ENCODE data around the gene MAGIX. TPM values are rescaled to one million over a fixed set of nuclear protein-coding genes. Genes with fewer than 3 reads are reported as not detected.

MAGIX gene
- total RNA-seq, 2 donors from 2014 or later = 16.0 to 16.6 TPM

DNA sequence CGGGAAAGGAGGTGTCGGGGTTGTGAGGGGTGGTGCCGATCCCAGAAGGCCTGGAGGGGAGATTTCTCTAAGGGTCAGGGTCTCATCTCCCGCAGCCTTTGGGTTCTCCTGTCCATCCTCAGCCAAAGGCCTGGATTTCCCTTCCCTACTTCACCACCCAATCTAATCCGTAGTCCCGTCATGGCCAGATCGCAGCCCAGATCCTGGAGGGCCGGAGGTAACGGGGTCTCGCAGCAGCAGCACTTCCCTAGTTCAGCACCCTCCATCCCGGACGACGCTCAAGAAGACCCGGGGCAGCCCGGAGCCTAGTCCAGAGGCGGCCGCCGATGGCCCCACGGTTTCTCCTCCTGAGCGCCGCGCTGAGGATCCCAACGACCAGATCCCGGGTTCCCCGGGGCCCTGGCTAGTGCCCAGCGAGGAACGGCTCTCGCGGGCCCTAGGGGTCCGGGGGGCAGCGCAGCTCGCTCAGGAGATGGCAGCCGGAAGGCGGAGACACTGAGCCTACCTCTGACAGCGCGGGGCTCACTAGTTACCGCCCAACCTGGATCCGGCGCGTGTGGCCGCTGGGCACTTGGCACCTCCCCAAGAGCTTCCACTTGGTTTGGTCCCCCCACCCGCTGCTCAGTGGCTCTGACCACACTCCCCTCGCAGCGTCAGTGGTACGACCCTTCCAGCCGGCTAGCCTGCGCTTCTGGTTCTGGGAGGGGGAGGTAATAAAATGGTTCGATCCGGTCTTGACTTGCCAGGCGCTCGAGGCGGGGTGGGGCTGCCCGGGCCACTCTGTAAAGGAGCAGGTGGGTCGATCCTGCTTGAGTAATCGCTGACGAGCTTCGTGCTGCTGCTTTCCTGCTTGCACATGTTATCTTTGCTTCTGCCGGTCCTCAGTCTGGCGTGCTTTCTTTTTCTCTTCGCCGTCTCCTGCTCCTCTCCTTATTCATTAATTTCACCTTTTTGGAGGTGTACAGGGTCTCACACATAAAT, 3.6 kb downstream of the MAGIX start:
- intact Hi-C loops (cut with DNase I) = no loop called here

DNA sequence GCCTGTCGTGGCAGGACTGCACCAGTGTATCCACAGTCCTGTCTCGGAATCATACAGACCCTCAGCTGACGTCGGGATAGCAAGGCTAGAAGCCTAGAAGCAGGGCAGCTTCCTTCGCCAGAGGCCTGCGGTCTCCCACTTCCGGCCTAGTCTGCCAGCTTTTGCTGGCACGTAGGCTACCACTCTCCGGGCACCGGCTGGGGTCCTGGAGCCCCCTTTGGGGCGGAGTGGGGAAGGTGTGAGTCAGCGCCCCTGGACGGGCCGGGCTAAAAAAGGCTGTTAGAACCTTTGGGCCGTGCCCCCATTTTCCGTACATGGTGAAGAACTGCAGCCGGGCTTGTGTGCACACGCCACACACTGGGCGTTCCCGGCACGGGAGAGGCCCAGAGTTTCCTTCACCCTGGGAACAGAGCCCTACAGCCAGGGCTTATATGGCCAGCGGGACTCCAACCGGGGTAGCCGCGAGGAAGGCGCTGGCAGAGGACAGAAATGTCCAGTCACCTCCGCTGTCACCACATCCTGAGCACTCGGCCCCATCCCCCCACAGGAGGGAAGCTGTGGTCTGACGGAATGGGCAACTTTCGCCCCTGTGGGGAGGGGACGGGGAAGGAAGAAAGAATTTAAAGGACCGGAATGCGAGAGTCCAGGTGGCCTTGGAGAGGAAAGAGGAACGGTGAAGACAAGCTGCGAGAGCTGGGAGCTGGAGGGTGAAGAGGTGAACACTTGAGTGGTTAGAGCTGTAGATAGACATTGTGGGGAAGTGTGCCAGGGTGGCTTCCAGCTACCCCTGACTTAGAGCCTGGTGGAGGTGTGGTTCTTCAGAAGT, 4.6 kb downstream of the MAGIX start:
- peak overlapping the region; percentile 19 to 21 for H3K4me3 ChIP-seq
- no peaks in the 10 kb centered on the region for H3K27me3 ChIP-seq (replicated peaks; ENCODE audit: insufficient read depth)
- no peaks in the 10 kb centered on the region for H3K36me3 ChIP-seq
- intact Hi-C loops (cut with DNase I) = no loop called here
- H3K27ac ChIP-seq = peak overlapping the region; percentile 87 to 93
- no peaks in the 10 kb centered on the region for H3K9me3 ChIP-seq
- H3K4me1 ChIP-seq (replicated peaks) = no peaks in the 10 kb centered on the region
- peak; percentile 70 for DNase-seq (ENCODE audit: low spot score)
- TF ChIP-seq POLR2AphosphoS5 (IDR thresholded peaks at IDR 0.05) = peak; percentile 72
- TF ChIP-seq, protein P1, sequence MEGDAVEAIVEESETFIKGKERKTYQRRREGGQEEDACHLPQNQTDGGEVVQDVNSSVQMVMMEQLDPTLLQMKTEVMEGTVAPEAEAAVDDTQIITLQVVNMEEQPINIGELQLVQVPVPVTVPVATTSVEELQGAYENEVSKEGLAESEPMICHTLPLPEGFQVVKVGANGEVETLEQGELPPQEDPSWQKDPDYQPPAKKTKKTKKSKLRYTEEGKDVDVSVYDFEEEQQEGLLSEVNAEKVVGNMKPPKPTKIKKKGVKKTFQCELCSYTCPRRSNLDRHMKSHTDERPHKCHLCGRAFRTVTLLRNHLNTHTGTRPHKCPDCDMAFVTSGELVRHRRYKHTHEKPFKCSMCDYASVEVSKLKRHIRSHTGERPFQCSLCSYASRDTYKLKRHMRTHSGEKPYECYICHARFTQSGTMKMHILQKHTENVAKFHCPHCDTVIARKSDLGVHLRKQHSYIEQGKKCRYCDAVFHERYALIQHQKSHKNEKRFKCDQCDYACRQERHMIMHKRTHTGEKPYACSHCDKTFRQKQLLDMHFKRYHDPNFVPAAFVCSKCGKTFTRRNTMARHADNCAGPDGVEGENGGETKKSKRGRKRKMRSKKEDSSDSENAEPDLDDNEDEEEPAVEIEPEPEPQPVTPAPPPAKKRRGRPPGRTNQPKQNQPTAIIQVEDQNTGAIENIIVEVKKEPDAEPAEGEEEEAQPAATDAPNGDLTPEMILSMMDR (IDR thresholded peaks at IDR 0.05) = no peak
- TF ChIP-seq POLR2A (IDR thresholded peaks at IDR 0.05) = peak; percentile 57
- 19% methylated on average over 16 of the region's 35 CpGs for WGBS

More for the DNA sequence above, 3.6 kb downstream of the MAGIX start:
- Histone ChIP-seq H3K4me3 (peak overlapping the region; percentile 19 to 21), H3K27ac (peak overlapping the region; percentile 87 to 93), H3K36me3 (no peaks in the 10 kb centered on the region), H3K4me1 (replicated peaks) (no peaks in the 10 kb centered on the region), H3K27me3 (replicated peaks; ENCODE audit: insufficient read depth) (no peaks in the 10 kb centered on the region), H3K9me3 (no peaks in the 10 kb centered on the region)
- peak; percentile 88 for DNase-seq (ENCODE audit: low spot score)
- 20% methylated on average over 30 of the region's 61 CpGs for WGBS
- TF ChIP-seq, protein P1 (IDR thresholded peaks at IDR 0.05) = peak in 2 of 4 experiments; percentile 44 to 54
- TF ChIP-seq POLR2AphosphoS5 (IDR thresholded peaks at IDR 0.05) (peak; percentile 78), POLR2A (IDR thresholded peaks at IDR 0.05) (peak; percentile 11)

DNA sequence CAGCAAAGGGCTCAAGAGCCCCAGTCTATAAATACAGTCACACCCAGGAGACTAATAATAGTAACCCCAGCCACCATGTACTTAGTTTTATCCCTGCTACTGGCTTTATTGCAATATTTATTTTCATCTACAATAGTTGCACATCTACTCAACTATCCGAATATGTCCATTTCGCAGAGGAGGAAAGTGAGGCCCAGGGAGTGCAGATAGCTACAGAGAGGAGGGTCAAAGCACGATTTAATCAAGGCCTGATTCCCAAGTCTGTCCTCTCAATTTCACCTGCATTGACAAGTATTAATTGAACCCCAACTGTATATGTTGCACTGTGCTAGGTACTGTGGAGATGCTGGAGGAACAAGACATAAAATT, 5.2 kb downstream of the MAGIX start:
- no peak overlapping the region for H3K4me3 ChIP-seq
- H3K36me3 ChIP-seq = no peaks in the 10 kb centered on the region
- H3K27ac ChIP-seq = peak overlapping the region; percentile 87 to 93
- H3K27me3 ChIP-seq (replicated peaks; ENCODE audit: insufficient read depth) = no peaks in the 10 kb centered on the region
- TF ChIP-seq, protein P1 (IDR thresholded peaks at IDR 0.05) = no peak
- TF ChIP-seq POLR2AphosphoS5 (IDR thresholded peaks at IDR 0.05) = no peak
- no peak for TF ChIP-seq POLR2A (IDR thresholded peaks at IDR 0.05)
- WGBS = 64% methylated on average over 3 of the region's 3 CpGs
- H3K4me1 ChIP-seq (replicated peaks) = no peaks in the 10 kb centered on the region
- no peak for DNase-seq (ENCODE audit: low spot score)
- intact Hi-C loops (cut with DNase I) = no loop called here
- H3K9me3 ChIP-seq = no peaks in the 10 kb centered on the region

DNA sequence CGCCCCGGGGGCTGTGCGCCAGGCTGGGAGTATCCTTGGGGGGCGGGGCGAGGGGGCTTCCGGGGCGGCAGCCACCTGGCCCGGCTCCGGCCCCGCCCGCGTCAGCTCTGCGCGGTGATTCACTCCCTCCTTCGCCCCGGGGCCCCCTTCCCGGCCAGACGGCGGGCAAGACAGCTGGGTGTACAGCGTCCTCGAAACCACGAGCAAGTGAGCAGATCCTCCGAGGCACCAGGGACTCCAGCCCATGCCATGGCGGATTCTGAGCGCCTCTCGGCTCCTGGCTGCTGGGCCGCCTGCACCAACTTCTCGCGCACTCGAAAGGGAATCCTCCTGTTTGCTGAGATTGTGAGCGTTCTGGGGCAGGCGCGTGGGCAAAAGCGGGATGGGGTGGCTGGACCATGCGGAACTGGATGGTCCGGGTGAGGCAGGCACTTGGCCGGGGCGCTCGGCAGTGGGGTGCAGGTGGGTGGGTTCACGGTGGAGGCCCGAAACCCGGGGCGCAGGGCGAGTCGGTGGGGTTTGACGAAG, 9.3 kb downstream of the MAGIX start, which contains the start of gene PLP2:
Gene PLP2, plus strand, starts transcription at position 147 of the 528 bp plus-strand sequence. Its CDS starts 103 bp downstream, at position 250.
- Histone ChIP-seq H3K27ac (peak within 1 kb of the TSS; percentile 81 to 84), H3K4me1 (replicated peaks) (no peaks in the 10 kb centered on the region), H3K4me3 (peak within 1 kb of the TSS; percentile 41 to 45), H3K27me3 (replicated peaks; ENCODE audit: insufficient read depth) (no peaks in the 10 kb centered on the region), H3K9me3 (no peaks in the 10 kb centered on the region), H3K36me3 (no peaks in the 10 kb centered on the region)
- intact Hi-C loops (cut with DNase I) = no loop called here
- 0% methylated on average over 26 of the region's 46 CpGs for WGBS
- TF ChIP-seq POLR2A (IDR thresholded peaks at IDR 0.05) = peak; percentile 68
- TF ChIP-seq POLR2AphosphoS5 (IDR thresholded peaks at IDR 0.05) = no peak
- no peak for DNase-seq (ENCODE audit: low spot score)

All from prostate gland (tissue), 2 donors.